KBM-7 (cell line): ENCODE measurements around the gene KCNJ6.

Source experiments
- DNase-seq: peaks from one replicate; pipeline ENCODE4 v3.0.0-alpha.2; 2015
- in situ Hi-C: fragments of 300-500 bp; cut with MboI; formaldehyde crosslinking; loops from 2 replicates; pipeline ENCODE4 v1.14.3; 2020; ENCODE audit warnings: low sequenced_read_pairs, low pct_unique_long_range_greater_than_20kb, mixed read lengths

Gene KCNJ6

DNA sequence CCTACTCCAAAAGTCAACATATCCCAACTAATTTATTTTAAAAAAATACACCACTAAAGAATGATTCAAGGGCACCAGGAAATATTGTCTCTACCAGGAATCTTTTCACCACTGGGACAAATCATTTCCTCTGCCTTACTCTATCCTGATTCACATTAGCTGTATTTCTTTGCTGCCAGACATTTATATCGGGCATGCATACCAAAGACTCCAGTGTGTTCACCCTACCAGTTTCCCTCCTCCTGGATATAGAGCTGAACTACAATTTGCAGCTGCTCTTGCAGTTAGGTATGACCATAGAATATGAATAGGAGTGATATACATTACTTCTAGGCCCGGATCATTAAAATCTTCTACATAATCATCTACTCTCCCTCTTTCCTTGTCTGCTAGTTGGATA, 7.6 kb downstream of the KCNJ6 start:
- DNase-seq, result no peak
- in situ Hi-C loops, result no loop called here

DNA sequence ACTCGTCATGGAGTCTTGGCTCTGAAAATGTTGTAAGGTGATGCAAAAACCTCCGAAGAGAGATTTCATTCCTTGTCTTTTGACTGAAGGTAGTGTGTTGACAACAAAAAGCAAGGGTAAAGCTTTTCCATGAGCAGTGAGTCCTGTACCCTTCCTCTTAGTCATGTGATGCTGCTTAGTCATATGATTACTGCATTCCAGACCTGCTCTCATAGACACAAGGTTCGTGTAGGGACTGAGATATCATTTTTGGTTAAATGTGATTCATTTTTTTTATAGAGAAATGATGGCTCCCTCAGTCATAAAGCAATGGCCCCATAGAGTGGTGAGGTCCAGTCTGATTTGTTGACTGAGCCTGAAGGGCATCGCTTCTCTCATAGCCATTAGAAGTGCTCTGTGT, 9.2 kb downstream of the KCNJ6 start:
- no peak for DNase-seq
- in situ Hi-C loops, result no loop called here

DNA sequence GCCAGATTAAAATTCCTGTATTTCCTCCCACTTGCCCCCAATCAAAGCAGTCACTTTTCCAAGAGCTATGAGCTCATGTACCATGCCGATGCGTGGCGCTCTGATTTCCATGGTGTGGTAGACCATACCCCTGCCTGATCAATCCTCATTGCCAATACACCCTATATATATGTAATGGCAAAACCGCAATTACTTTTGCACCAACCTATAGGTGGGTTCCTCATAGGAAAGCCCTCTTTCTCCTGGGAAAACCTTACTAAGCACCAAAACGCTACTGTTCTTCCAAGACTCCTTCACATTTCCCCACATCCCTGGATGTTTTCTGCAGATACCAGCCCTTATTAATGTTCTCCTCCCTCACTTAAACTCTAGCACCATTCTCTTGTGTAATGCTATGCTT, 11.0 kb downstream of the KCNJ6 start:
- DNase-seq, result no peak
- in situ Hi-C loops, result no loop called here

DNA sequence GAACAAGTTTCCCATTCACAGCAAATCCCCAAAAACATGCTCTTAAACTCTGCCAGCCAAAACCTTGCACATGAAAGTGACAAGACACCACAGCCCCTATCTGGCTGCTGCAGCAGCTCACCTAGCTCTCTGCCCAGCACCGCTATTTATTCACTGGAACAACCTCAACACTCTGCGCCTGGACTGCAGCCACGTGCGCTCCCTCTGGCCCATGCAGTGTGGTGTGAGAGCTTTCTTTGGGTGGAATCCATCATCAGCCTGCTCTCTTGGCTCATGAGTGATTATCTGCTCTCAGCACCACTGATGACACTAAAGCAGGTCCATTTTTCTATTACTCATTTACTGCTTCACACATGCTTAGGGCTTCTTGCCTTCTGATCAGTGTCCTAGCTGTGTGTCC, 11.4 kb downstream of the KCNJ6 start:
- in situ Hi-C loops, result no loop called here
- DNase-seq, result no peak

DNA sequence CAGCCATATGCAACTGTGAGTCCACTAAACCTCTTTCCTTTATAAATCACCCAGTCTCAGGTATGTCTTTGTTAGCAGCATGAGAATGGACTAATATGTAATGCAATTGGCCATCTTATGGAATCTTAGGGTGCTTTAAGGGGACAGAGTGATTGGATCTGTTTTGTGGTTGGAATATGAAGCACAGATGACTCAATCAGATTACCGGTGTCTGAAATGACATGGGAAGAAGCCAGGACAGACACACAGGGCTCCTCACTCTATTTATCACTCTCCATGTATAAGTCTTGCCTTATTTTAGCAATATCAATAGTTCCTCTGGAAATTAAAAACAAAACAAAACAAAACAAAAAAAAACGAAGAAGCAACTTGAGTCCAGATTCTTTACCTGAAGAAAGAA, 12.9 kb downstream of the KCNJ6 start:
- in situ Hi-C loops, result no loop called here
- no peak for DNase-seq

DNA sequence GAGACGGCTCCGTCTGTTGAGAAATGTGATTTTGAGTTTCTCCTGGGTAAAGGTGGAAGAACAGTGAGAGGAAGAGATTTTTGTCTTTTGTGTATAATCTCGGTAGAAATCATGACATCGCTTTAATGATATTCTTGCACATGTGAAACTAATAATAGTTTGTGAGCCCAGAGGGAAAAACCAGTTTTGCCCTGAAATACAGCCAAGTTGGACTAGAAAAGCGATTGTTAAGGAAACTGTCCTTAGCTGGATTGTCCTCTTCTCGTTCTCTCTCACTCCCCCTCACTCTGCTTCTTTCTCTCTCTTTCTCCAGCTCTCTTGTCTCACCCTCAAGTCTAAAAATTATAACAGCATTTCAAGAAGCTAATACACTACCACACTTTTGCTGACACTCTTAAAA, 17.1 kb downstream of the KCNJ6 start:
- DNase-seq, result no peak
- in situ Hi-C loops, result no loop called here

DNA sequence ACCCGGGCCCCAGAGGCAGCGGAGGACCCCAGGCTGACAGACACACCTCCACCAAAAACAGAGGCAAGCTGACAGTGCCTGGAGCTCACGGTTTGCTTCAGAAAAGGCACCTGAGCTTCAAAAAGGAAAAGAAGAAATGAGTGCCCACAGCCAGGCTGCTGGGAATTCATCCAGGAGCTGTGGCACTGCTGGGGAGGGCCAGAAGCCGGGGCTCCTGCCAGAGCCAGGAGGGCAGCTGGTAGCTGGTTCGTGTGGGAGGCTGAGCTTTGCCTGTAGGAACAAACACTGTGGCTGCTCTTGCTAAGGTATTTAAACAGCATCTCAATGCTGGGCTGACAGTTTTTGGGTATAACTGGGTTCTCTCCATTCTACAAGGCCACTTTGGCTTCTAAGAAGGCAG, 19.5 kb downstream of the KCNJ6 start:
- DNase-seq, result no peak
- in situ Hi-C loops, result no loop called here

DNA sequence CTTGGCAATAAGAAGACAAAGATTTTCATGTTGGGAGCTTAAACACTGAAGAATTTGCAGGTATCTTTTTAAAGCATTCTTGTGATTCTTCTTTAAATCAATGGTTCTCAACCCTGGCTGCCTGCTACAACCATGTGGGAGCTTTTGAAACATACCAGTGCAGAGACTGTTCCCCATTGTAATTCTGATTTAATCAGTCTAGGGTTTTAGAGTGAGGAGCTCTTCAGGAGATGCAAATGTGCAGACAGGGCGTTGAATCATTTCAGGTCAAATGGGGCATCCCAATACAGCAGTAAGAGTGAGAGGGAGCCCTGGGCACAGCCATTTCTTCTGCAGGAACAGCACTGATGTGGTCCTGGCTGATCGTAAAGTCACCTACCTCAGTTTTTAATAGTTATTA, 24.3 kb downstream of the KCNJ6 start:
- in situ Hi-C loops, result no loop called here
- DNase-seq, result no peak

DNA sequence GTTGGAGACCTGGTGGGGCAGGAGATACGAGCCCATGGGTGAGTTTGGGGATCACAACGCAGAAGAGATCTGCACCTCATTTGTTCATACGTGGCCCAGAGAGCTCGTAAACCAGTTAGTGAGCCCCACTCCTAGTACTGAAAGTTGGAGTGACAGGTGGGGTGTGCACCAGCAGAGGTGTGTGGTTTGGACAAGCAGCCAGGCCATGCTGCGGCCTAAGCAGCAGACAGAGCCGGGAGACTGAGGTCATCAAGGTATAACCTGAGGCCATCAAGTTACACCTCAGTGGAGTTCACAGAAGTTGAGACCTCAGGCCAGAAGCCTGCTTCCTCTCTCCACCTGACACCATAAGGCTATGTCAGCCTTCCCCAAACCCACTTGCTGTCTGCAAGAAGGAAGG, 27.6 kb downstream of the KCNJ6 start:
- in situ Hi-C loops, result no loop called here
- no peak for DNase-seq

DNA sequence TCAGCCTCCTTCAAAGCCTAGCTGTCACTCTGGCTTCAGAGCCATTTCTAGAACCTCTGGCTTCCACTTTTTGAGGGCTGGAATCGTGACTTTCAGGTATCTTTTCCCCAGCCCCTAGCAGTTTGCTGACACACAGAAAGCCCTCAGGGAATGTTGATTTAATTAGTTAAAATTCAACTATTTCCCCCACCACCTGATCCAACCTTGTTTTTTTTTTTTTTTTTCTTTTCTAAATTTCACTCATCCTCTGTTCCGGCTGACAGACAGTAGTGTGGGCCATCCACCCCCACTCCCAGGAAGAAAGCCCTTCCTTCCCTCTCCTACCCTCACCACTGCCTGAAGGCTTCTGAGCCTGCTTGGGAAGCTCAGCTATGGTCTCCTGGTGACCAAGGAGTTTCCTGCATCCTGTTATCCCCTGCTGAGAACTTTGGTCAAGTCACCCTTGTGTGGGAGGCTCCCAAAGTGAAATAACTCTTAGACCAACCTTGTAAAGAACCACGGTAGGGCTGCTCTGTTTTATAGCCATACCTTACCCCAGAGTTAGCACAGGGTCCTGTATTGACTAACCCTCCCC, 29.4 kb downstream of the KCNJ6 start:
- in situ Hi-C loops, result no loop called here
- DNase-seq, result no peak

DNA sequence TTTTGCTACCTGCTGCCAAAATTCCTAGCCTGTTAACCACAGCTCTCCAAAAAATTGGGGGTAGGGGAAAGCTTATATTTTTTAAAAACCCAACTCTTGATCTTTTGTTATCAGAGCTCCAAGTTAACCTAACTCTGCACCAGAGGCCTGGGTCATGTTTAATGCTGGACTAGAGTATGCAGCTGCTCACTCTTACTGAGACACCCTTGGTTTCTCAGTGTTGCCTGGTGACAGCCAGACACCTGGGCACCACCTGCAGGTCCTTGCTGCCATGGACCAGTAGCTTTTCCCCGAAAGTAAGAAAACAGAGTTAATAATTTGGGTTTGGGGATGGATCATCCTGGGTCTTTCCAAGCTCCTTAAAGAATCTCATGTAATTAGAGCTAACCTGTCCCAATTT, 30.1 kb downstream of the KCNJ6 start:
- in situ Hi-C loops, result no loop called here
- DNase-seq, result no peak

DNA sequence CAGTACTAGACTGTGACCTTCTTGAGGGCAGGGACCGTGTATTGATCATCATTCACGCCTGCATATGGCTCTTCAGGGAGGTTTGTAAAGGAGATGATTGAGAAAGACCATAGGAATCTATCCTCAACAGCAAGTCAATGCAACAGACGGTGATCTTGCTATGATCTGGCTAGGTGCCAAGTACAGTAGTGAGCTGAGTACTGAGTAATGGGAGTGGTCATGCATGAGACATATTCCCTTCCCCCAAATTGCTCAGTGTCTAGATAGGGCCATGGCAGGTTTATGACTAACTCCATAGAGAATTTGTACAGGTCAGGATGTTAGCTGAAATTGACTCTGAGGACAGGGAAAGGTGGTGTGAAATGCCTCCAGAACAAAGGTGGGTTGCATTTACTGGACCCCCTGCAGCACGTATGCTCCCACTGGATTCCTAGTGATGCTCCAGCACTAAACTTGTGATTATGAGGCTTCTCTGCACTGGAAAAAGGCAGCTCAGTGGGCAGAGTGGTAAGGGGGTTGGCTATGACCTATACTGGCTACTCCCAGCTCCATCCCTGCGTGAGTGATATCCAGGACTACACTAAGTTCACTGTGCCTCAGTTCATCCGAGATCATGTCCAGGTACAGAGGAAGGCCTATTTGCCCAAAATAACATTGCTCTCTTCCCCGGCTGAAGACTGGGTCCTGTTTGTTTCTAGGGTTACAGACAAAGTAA, 37.2 kb downstream of the KCNJ6 start:
- in situ Hi-C loops, result no loop called here
- no peak for DNase-seq

DNA sequence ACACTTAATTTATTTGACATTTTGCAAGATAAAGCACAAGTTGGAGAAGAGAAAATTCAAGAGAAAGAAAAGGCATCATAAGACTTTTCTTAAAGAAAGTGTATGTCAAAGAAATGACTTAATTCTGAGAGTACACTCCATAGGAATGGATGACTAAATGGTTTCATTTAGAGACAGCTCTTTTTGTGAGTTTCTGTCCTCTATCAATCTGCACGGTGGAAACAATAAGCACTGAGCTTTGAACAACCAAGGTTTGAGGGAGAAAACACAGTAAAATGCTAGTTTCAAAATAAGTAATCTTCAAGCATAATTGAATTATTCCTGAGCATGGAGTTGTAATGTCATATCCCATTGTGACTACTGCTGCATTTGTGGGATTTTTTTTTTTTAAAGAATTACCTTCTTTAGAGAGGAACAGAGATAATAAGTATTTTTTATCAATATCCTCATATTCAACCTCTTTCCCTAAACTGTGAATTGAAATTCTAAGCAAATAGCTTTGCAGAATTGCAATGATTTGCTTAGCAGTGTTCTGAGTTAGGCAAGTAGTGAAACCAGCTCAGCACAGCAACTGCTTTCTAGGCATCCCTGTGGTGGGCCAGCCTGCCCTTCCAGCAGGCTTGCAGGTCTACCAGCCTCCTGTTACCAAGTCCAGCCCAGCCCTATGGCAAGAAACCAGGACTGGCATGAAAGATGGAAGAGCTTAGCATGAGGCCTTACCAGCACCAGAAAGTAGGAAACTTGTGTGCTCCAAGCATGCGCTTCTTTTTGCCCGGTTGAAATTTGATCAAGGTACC, 38.2 kb downstream of the KCNJ6 start:
- no peak for DNase-seq
- in situ Hi-C loops, result no loop called here

DNA sequence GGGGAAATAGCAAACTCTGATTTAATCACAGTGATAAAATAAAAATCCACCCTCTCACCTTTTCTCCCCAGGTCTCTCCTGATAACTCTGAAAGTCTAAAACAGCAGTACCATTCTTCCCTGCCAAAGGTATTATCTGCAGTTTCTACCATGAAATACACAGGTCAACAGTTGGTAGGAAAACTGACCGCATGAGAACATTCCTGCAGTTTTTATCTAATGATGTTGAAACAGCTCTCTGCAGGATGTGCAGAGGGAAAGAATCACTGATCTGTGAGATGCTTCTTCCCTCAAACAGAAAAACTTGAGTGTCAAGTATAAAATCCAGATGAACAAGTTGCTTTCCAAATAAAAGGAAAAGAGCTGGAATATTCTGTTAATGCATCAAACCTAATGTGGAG, 39.1 kb downstream of the KCNJ6 start:
- in situ Hi-C loops, result no loop called here
- no peak for DNase-seq

DNA sequence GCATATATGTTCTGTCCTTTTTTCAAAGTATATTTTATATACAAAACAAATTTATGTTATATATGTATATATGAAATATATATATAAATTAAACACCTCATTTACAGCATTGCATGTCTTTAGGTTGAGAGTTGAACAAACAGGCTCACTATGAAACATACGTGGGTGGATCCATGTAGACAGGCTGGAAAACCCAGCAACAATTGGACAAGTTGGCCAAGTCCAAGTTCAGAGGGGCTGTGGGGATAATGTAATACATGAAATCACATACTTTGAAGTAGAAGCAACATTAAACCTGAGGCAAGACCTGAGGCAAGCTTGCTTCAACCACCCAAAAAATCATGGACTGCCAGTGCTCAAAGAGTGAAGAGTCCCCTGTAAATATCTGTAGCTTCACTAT, 39.7 kb downstream of the KCNJ6 start:
- no peak for DNase-seq
- in situ Hi-C loops, result no loop called here

DNA sequence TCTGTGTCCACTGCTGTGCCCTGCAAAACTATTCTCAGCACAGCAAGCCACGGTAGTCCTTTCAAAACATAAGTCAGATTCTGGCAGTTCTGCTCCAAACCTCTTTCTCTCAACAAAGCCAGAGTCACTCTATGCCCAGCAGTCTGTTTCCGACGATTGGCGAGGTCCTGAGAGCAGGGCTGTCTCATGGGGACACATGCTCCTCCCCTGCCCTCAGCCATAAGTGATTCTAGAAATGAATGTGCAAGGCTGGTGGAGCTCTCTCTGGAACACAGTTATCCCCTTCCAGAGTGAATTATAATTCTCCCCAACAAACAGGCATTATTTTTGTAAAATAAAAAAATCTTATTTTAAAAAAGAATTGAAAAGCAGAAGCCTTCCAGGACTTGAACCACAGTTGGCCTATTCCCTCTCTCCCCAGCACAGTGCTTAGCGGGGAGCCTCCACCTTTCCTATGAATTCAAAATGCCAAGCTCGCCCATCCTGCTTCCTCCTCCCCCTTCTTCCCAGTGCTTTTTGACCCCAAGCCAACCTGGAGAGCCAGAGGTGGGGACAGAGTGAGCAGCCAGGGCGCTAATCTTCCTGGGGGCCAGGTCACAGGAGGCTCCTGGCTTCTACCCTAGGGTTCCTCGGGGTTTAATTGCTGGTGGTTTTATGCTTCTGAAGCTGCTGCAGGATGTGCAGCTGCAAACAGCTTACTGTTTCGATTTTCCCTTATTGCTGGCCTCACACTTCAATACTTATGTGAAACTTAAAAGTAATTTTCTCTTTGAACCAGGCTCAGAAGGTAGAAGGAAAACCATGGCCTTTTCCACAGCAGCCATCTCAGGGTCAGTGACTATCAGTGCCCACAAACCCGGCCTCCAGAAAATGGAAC, 41.1 kb downstream of the KCNJ6 start:
- in situ Hi-C loops, result no loop called here
- no peak for DNase-seq

DNA sequence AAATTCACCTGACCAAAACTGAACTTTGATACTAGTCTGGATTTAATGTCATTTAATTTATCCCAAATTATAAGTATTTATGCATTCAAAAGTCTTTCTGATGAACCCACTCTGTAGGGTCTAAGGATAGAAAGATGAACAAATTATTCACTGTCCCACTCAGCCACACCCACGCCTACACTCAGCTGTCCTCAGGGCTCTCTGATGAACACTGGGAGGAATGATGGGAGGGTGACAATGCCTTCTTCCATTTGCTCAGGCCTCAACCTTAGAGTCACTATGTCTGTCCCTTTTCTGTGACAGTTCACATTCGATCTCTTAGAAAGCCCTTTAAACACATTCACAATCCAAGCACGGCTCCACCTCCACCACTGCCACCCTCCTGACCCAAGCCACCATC, 41.8 kb downstream of the KCNJ6 start:
- in situ Hi-C loops, result no loop called here
- DNase-seq, result no peak

DNA sequence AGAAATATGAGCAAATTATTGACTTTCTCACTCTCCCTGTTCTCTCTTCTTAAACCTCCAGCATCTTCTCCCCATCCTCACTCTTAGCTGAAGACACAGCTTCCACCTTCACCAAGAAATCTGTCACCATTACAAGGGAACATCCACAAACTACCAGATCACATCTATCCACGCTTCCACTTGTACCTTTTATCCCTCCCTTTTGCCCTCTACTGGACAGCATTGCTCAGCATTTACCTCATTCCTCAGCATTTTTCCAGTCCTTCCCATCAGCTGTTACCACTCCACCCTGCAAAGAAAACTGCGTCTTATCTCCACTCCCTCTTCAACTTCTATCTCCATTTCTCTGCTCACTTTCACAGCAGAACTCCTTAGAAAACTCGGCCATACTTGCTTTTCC, 42.6 kb downstream of the KCNJ6 start:
- DNase-seq, result no peak
- in situ Hi-C loops, result no loop called here

DNA sequence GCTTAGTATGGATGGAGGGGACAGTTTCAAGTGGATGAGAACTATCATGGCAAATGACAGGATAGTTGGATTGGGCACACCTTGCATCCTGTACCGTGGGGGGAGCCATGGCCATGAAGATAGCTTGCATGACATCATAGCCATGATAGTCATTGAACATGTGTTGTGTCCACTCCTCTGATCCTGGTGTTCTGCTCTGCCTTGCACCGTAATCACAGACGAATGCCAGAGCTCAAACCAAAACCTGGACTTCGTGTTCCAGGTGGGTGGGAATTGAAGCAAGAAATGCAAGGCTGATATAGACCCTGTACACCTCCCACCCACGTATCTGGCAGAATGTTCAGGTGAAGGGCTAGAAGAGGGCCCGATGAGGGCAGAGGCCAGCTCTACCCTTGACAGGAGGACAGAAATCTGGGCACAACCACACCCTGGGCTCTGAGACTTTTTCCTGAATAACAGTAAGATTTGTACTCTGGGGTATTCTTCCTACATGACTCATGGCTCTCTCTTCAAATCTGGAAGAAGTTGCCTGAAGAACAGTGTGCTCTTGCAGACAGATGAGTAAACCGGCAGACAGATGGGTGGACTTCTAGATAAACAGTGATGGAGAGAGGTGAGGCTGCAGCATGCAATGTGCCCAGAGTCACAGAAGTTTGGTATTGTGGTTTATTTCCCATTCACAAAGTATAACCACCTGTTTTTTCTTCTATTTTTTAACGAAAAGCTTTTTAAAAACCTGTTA, 45.0 kb downstream of the KCNJ6 start:
- in situ Hi-C loops, result no loop called here
- DNase-seq, result no peak
